ENCODE data around the gene C1orf21.

DNA sequence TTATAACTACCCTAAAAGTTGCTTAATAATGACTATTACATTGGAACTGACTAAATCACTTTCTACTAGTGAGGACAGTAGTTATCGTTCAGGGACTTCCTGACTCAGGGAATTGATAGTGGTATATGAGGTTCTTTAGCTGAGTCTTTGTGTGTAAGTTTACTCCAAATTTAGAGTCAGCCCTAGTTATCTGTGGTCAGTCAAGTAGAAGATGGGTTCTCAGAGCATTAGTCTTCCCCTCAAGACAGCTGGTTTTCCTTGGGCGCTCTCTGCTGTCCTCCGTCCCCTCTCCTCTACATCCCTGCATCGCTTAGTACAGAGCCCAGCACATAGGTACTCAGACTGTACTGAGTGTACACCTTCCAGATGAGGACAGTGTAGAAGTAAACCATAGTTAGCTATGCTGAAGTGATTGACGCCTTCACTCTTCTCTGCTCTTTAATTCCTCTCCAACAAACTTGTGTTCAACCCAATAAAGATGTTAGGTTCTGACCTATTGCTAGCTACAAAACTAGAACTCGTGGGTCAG lies 116.5 kb downstream of the C1orf21 start:
- TF ChIP-seq CREB5 (CRISPR knock-in tag; IDR thresholded peaks at IDR 0.05; ENCODE audit: low read depth) (no peak), ZC3H10 (CRISPR knock-in tag; IDR thresholded peaks at IDR 0.05) (no peak), PATZ1 (CRISPR knock-in tag; IDR thresholded peaks at IDR 0.05; ENCODE audit: borderline replicate concordance) (no peak), ARNTL (CRISPR knock-in tag; IDR thresholded peaks at IDR 0.05; ENCODE audit: borderline replicate concordance, low read depth) (no peak), ZFP3 (CRISPR knock-in tag; IDR thresholded peaks at IDR 0.05) (no peak), RARB (CRISPR knock-in tag; IDR thresholded peaks at IDR 0.05) (no peak), ESRRG (CRISPR knock-in tag; IDR thresholded peaks at IDR 0.05) (no peak)
